CD8-positive, alpha-beta memory T cell (primary cell): Measurements from ENCODE around the gene RASSF9. TPM values are rescaled to one million over a fixed set of nuclear protein-coding genes. Genes with fewer than 3 reads are reported as not detected.

Experiments
- CTCF ChIA-PET: fragments of 350-600 bp; sonication (Branson Sonifier 250); formaldehyde crosslinking; loops from one replicate; lab custom pipeline; 2021; ENCODE audit warnings: antibody characterized with exemption; lab: Charles Lee
- POLR2A ChIA-PET: fragments of 350-600 bp; sonication (Branson Sonifier 250); formaldehyde crosslinking; loops from one replicate; lab custom pipeline; 2021; ENCODE audit warnings: antibody characterized with exemption; lab: Charles Lee
- DNase-seq, 5 donors: peaks; one replicate each; pipeline versions ENCODE4 v3.0.0 to v3.0.0-alpha.2; 2020 to 2022; ENCODE audit warnings: mixed read lengths in 1 of 5
- H3K27ac ChIP-seq: one replicate; pipeline ENCODE4 v1.7.0; 2013; ENCODE audit warnings: low read depth, mild to moderate bottlenecking, low read length, moderate library complexity
- H3K27me3 ChIP-seq: 2 replicates; pipeline ENCODE4 v1.7.0; 2013; ENCODE audit warnings: low read length, mild to moderate bottlenecking; ENCODE audit not compliant: insufficient read depth, poor library complexity, severe bottlenecking
- H3K36me3 ChIP-seq: 2 replicates; pipeline ENCODE4 v1.7.0; 2013; ENCODE audit warnings: mild to moderate bottlenecking, low read length, moderate library complexity; ENCODE audit not compliant: insufficient read depth
- H3K4me1 ChIP-seq: 2 replicates; pipeline ENCODE4 v1.7.0; 2013; ENCODE audit warnings: mild to moderate bottlenecking, low read length, moderate library complexity; ENCODE audit not compliant: insufficient read depth
- H3K4me3 ChIP-seq: 2 replicates; pipeline ENCODE4 v1.7.0; 2013; ENCODE audit warnings: mild to moderate bottlenecking, low read length
- H3K9me3 ChIP-seq: 2 replicates; pipeline ENCODE4 v1.7.0; 2013; ENCODE audit warnings: mild to moderate bottlenecking, low read length
- H3K27ac Mint-ChIP-seq, 8 donors: one replicate each; pipeline ENCODE4 v1.8.0; 2020 to 2021; ENCODE audit warnings: mixed read lengths in 8 of 8, mild to moderate bottlenecking in 6 of 8, inconsistent platforms in 3 of 8, moderate library complexity in 3 of 8
- H3K27me3 Mint-ChIP-seq, 2 donors: one replicate each; pipeline ENCODE4 v1.8.0; 2020 to 2021; ENCODE audit warnings: mixed read lengths in 2 of 2, mild to moderate bottlenecking in 1 of 2, moderate library complexity in 1 of 2
- H3K36me3 Mint-ChIP-seq, 3 donors: one replicate each; pipeline ENCODE4 v1.8.0; 2020 to 2021; ENCODE audit warnings: mixed read lengths in 3 of 3, inconsistent platforms in 1 of 3, mild to moderate bottlenecking in 1 of 3
- H3K4me1 Mint-ChIP-seq, 3 donors: one replicate each; pipeline ENCODE4 v1.8.0; 2020 to 2021; ENCODE audit warnings: mixed read lengths in 3 of 3, inconsistent platforms in 1 of 3, mild to moderate bottlenecking in 1 of 3
- H3K4me3 Mint-ChIP-seq, 7 donors: one replicate each; pipeline ENCODE4 v1.8.0; 2020 to 2021; ENCODE audit warnings: mixed read lengths in 7 of 7, mild to moderate bottlenecking in 6 of 7, moderate library complexity in 4 of 7, inconsistent platforms in 2 of 7
- H3K9me3 Mint-ChIP-seq, 5 donors: one replicate each; pipeline ENCODE4 v1.8.0; 2020 to 2022; ENCODE audit warnings: mixed read lengths in 5 of 5, mild to moderate bottlenecking in 3 of 5, moderate library complexity in 2 of 5, inconsistent platforms in 1 of 5
- polyA plus RNA-seq: library from polyadenylated mRNA; unstranded; fragments of 300-500 nt; fragmentation: Illumina TruSeq; gene quantifications from one replicate; pipeline ENCODE4 v1.2.3, GENCODE V29; 2021
- total RNA-seq, 2 experiments: library from RNA; stranded (reverse); gene quantifications; one replicate each; pipeline ENCODE4 v1.2.3, GENCODE V29; 2021

RASSF9 gene
- total RNA-seq (not detected), polyA plus RNA-seq (not detected)

GRCh38 chr12:85836197-85837090 is at the start of gene RASSF9:
Gene RASSF9 (minus strand): TSS chr12:85836409. CDS start chr12:85836201, 208 bp downstream.
- CTCF ChIA-PET = interaction anchor here (1.4 kb wide), 1 partner anchor 20 kb away, joined by 3 read pairs; no protein-coding TSS in a partner anchor
- H3K27me3 Mint-ChIP-seq = no peaks in the 10 kb centered on the region

GRCh38 chr12:85883763-85884162 is 47.6 kb upstream of the RASSF9 start:
- peaks cover 0 to 4% (median 0%) of the 10 kb centered on the region in 5 donors for H3K9me3 Mint-ChIP-seq
- POLR2A ChIA-PET = no interaction called here
- CTCF ChIA-PET = no interaction called here

More at GRCh38 chr12:85836197-85837090, at the start of gene RASSF9:
- Histone ChIP-seq H3K36me3 (no peaks in the 10 kb centered on the region), H3K9me3 (no peaks in the 10 kb centered on the region), H3K27ac (no peak within 1 kb of the TSS), H3K4me1 (no peaks in the 10 kb centered on the region), H3K27me3 (no peaks in the 10 kb centered on the region), H3K4me3 (no peak within 1 kb of the TSS)
- Mint-ChIP-seq H3K9me3 (peaks cover 0 to 3% (median 0%) of the 10 kb centered on the region in 5 donors), H3K4me1 (no peaks in the 10 kb centered on the region), H3K36me3 (no peaks in the 10 kb centered on the region), H3K4me3 (no peak within 1 kb of the TSS), H3K27ac (no peak within 1 kb of the TSS)
- no peak for DNase-seq
- POLR2A ChIA-PET = no interaction called here

DNA sequence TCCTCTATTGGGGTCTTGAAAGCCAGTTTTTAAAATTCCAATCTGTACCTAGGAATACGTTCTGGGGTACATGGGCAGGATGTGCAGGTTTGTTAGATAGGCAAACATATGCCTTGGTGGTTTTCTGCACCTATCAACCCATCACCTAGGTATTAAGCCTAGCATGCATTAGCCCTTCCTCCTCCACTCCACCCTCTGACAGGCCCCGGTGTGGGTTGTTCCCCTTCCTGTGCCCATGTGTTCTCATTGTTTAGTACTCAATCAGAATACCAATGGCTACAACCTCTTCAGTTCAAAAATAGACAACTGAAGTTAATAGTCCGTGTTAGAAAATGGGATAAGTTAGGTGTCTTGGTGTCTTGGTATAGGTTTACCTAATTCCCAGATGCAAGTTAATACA is 41.2 kb upstream of the RASSF9 start:
- H3K36me3 ChIP-seq = no peaks in the 10 kb centered on the region
- no peak overlapping the region for H3K27ac Mint-ChIP-seq
- no peak overlapping the region for H3K4me3 Mint-ChIP-seq
- H3K4me1 Mint-ChIP-seq = no peaks in the 10 kb centered on the region
- no peaks in the 10 kb centered on the region for H3K4me1 ChIP-seq
- no peaks in the 10 kb centered on the region for H3K27me3 Mint-ChIP-seq
- no peak for DNase-seq
- H3K36me3 Mint-ChIP-seq = no peaks in the 10 kb centered on the region
- no peak overlapping the region for H3K4me3 ChIP-seq
- POLR2A ChIA-PET = no interaction called here
- CTCF ChIA-PET = no interaction called here
- no peak overlapping the region for H3K27ac ChIP-seq
- H3K9me3 Mint-ChIP-seq = no peaks in the 10 kb centered on the region
- H3K27me3 ChIP-seq = no peaks in the 10 kb centered on the region
- no peaks in the 10 kb centered on the region for H3K9me3 ChIP-seq

More at GRCh38 chr12:85883763-85884162, 47.6 kb upstream of the RASSF9 start:
- DNase-seq = no peak
- Histone ChIP-seq H3K4me3 (no peak overlapping the region), H3K27me3 (no peaks in the 10 kb centered on the region), H3K27ac (no peak overlapping the region), H3K4me1 (no peaks in the 10 kb centered on the region), H3K36me3 (no peaks in the 10 kb centered on the region), H3K9me3 (no peaks in the 10 kb centered on the region)
- Mint-ChIP-seq H3K36me3 (no peaks in the 10 kb centered on the region), H3K27me3 (no peaks in the 10 kb centered on the region), H3K4me1 (no peaks in the 10 kb centered on the region), H3K27ac (no peak overlapping the region), H3K4me3 (no peak overlapping the region)

DNA sequence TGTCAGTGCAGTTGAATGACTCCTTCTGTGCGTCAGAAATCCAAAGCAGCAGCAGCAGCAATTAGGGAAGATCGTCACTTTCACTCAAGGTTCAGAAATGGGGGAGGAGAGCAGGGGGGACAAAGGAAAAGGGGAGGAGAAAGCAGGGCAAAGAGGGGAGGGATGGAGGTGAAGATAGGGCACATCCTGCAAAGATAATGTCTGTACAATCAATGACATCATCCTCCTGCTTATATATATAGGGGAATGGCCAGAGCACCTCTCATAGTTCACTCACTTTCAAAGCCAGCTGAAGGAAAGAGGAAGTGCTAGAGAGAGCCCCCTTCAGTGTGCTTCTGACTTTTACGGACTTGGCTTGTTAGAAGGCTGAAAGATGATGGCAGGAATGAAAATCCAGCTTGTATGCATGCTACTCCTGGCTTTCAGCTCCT is 37.8 kb upstream of the RASSF9 start, which contains the start of gene NTS:
Gene NTS (plus strand): TSS at position 265 of the 431 bp plus-strand sequence. CDS start 109 bp downstream, at position 374.
- DNase-seq = no peak
- H3K4me3 ChIP-seq = no peak within 1 kb of the TSS
- H3K27me3 ChIP-seq = no peaks in the 10 kb centered on the region
- Mint-ChIP-seq H3K9me3 (no peaks in the 10 kb centered on the region), H3K4me3 (no peak within 1 kb of the TSS), H3K4me1 (no peaks in the 10 kb centered on the region), H3K27ac (no peak within 1 kb of the TSS), H3K27me3 (no peaks in the 10 kb centered on the region), H3K36me3 (no peaks in the 10 kb centered on the region)
- H3K27ac ChIP-seq = no peak within 1 kb of the TSS
- no peaks in the 10 kb centered on the region for H3K4me1 ChIP-seq
- CTCF ChIA-PET = no interaction called here
- H3K36me3 ChIP-seq = no peaks in the 10 kb centered on the region
- no peaks in the 10 kb centered on the region for H3K9me3 ChIP-seq
- POLR2A ChIA-PET = no interaction called here

- no peak for DNase-seq
- Mint-ChIP-seq H3K4me3 (no peak overlapping the region), H3K27me3 (no peaks in the 10 kb centered on the region), H3K36me3 (no peaks in the 10 kb centered on the region), H3K4me1 (no peaks in the 10 kb centered on the region), H3K27ac (no peak overlapping the region), H3K9me3 (no peaks in the 10 kb centered on the region)
- Histone ChIP-seq H3K36me3 (no peaks in the 10 kb centered on the region), H3K27me3 (no peaks in the 10 kb centered on the region), H3K27ac (no peak overlapping the region), H3K4me1 (no peaks in the 10 kb centered on the region), H3K9me3 (no peaks in the 10 kb centered on the region), H3K4me3 (no peak overlapping the region)
- ChIA-PET CTCF (no interaction called here), POLR2A (no interaction called here)
Measured at GRCh38 chr12:85872497-85873091, 36.4 kb upstream of the RASSF9 start.

GRCh38 chr12:85866986-85867776 is 31.0 kb upstream of the RASSF9 start:
- Histone ChIP-seq H3K4me3 (no peak overlapping the region), H3K4me1 (no peaks in the 10 kb centered on the region), H3K27me3 (no peaks in the 10 kb centered on the region), H3K27ac (no peak overlapping the region), H3K9me3 (no peaks in the 10 kb centered on the region), H3K36me3 (no peaks in the 10 kb centered on the region)
- Mint-ChIP-seq H3K4me3 (no peak overlapping the region), H3K9me3 (peaks cover 2 to 15% (median 5%) of the 10 kb centered on the region in 5 donors), H3K36me3 (no peaks in the 10 kb centered on the region), H3K4me1 (no peaks in the 10 kb centered on the region), H3K27me3 (no peaks in the 10 kb centered on the region), H3K27ac (no peak overlapping the region)
- CTCF ChIA-PET = interaction anchor here (0.8 kb wide), 1 partner anchor 11 kb away, joined by 3 read pairs; no protein-coding TSS in a partner anchor
- no peak for DNase-seq
- POLR2A ChIA-PET = no interaction called here

DNA sequence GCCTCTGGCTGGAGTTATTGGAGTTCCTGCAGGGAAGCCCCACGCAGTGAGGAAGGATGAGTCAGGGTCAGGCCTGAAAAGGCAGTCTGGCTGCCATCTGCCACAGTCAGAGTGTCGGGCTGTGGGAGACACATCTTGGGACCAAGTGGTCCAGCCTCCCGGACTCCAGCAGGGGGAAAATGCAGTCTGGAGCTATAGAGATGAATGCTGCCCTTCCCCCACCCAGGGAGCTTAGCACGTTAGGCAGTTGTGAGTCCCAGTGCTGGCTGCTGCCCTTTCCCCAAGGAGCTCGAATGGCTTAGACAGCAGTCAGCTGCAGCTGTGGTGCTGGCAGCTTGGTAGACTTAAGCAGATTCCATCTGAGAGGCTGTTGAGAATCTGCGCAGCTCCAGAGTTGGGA is 29.7 kb upstream of the RASSF9 start:
- Histone ChIP-seq H3K9me3 (no peaks in the 10 kb centered on the region), H3K36me3 (no peaks in the 10 kb centered on the region), H3K4me3 (no peak overlapping the region), H3K4me1 (no peaks in the 10 kb centered on the region), H3K27ac (no peak overlapping the region), H3K27me3 (no peaks in the 10 kb centered on the region)
- no peaks in the 10 kb centered on the region for H3K27me3 Mint-ChIP-seq
- H3K36me3 Mint-ChIP-seq = no peaks in the 10 kb centered on the region
- ChIA-PET CTCF (no interaction called here), POLR2A (no interaction called here)
- DNase-seq = no peak
- no peak overlapping the region for H3K27ac Mint-ChIP-seq
- H3K9me3 Mint-ChIP-seq = peaks cover 3 to 24% (median 6%) of the 10 kb centered on the region in 5 donors
- H3K4me3 Mint-ChIP-seq = no peak overlapping the region
- no peaks in the 10 kb centered on the region for H3K4me1 Mint-ChIP-seq
